ENCODE data around the gene ANKRD39. TPM values are rescaled to one million over a fixed set of nuclear protein-coding genes. Genes with fewer than 3 reads are reported as not detected.

The ANKRD39 gene
- total RNA-seq, 6 experiments from 2014 or later, result 6.0 to 16.3 (median 9.7) TPM

DNA sequence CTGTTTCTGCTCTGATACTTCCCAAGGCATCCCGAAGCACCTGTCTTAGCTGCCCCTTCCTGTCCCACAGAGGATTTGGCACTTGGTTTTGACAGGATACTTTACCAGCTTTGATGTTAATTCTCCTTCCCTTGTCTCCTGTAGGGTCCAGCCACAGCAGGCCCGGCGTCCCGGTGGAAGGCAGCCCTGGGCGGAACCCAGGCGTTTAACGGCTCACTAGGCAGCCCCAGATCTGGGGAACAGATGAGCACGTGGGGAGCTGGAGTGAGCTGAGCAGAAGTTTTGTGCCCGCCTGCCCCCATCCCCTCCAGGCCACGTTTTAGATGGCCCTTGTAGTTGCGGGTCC lies 25.4 kb downstream of the ANKRD39 start:
- WGBS (ENCODE audit: insufficient coverage, low coverage, low lambda C conversion rate, missing lambda C conversion rate), result 58% methylated on average over 4 of the region's 11 CpGs
- ATAC-seq, result no peak
- intact Hi-C loops (cut with DNase I), result no loop called here
- peak overlapping the region in 2 of 3 donors; percentile 28 to 71 for H3K27ac ChIP-seq
- H3K4me3 ChIP-seq, result no peak overlapping the region
- no peak for TF ChIP-seq POLR2A (IDR thresholded peaks at IDR 0.05)
- TF ChIP-seq, protein P1, sequence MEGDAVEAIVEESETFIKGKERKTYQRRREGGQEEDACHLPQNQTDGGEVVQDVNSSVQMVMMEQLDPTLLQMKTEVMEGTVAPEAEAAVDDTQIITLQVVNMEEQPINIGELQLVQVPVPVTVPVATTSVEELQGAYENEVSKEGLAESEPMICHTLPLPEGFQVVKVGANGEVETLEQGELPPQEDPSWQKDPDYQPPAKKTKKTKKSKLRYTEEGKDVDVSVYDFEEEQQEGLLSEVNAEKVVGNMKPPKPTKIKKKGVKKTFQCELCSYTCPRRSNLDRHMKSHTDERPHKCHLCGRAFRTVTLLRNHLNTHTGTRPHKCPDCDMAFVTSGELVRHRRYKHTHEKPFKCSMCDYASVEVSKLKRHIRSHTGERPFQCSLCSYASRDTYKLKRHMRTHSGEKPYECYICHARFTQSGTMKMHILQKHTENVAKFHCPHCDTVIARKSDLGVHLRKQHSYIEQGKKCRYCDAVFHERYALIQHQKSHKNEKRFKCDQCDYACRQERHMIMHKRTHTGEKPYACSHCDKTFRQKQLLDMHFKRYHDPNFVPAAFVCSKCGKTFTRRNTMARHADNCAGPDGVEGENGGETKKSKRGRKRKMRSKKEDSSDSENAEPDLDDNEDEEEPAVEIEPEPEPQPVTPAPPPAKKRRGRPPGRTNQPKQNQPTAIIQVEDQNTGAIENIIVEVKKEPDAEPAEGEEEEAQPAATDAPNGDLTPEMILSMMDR (IDR thresholded peaks at IDR 0.05), result no peak
- peaks cover 0 to 49% (median 19%) of the 10 kb centered on the region in 4 donors for H3K4me1 ChIP-seq
- H3K36me3 ChIP-seq, result peaks cover 0 to 44% (median 22%) of the 10 kb centered on the region in 4 donors
- H3K9me3 ChIP-seq, result no peaks in the 10 kb centered on the region
- H3K27me3 ChIP-seq, result no peaks in the 10 kb centered on the region
- DNase-seq, result no peak

DNA sequence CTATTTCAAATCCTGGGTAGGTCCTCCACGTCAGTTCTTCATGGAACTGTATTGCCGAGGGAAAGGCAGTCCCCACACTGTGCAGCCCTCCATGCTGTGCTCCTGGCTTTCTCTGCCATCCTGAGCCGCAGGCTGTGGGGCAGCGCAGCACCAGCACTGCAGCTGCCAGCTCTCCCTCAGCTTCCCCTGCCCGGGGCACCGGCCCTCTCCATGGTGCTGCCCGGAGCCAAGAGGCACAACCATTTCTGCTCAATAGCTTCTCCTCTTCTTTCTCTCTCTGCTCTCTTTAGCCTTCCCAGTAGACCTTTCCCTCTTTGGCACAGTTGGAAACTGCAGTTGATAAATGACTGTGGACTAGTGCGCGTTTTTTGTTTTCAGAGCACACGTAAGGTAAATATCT lies 26.1 kb downstream of the ANKRD39 start:
- peak; percentile 62 to 77 (median 69) for DNase-seq

DNA sequence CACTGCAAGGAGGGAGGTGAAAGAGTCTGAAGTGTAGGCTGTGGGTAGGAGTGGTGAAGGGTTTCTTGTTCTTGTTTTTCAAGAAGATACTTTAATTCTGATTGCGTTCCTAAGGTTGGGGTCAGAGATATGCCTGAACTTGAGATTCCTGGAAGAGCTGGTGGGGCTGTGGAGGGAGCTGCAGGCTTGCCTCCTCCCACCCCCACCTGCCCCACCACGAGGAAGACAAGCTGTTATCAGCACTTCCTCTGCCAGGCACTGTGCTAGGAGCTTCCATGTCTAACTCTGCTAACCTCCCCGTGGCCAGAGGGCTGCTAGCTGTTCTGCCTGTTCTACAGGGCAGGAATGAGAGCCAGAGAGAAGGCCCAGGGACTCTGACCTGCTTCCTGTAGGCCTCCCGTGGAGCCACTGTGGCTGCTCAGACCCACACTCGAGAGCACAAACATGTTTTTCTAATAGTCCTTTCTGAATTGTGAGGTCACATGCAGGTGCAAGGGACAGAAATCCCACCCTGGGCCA lies 27.7 kb downstream of the ANKRD39 start:
- no peak for ATAC-seq
- Histone ChIP-seq H3K4me1 (peaks cover 0 to 49% (median 19%) of the 10 kb centered on the region in 4 donors), H3K9me3 (no peaks in the 10 kb centered on the region), H3K36me3 (peaks cover 0 to 62% (median 30%) of the 10 kb centered on the region in 4 donors), H3K4me3 (no peak overlapping the region), H3K27me3 (no peaks in the 10 kb centered on the region), H3K27ac (peak overlapping the region in 1 of 3 donors; percentile 24)
- intact Hi-C loops (cut with DNase I), result no loop called here
- TF ChIP-seq POLR2A (IDR thresholded peaks at IDR 0.05), result no peak
- TF ChIP-seq, protein P1 (IDR thresholded peaks at IDR 0.05), result no peak
- 33% methylated on average over 3 of the region's 5 CpGs for WGBS (ENCODE audit: insufficient coverage, low coverage, low lambda C conversion rate, missing lambda C conversion rate)
- DNase-seq, result no peak

More for the DNA sequence above, 26.1 kb downstream of the ANKRD39 start:
- Histone ChIP-seq H3K36me3 (peaks cover 0 to 47% (median 23%) of the 10 kb centered on the region in 4 donors), H3K4me1 (peaks cover 0 to 49% (median 19%) of the 10 kb centered on the region in 4 donors), H3K4me3 (no peak overlapping the region), H3K9me3 (no peaks in the 10 kb centered on the region), H3K27ac (peak overlapping the region in 1 of 3 donors; percentile 71), H3K27me3 (no peaks in the 10 kb centered on the region)
- intact Hi-C loops (cut with DNase I), result no loop called here
- peak; percentile 57 to 66 (median 62) for ATAC-seq
- TF ChIP-seq, protein P1 (IDR thresholded peaks at IDR 0.05), result no peak
- 14% methylated on average over 8 of the region's 10 CpGs for WGBS (ENCODE audit: insufficient coverage, low coverage, low lambda C conversion rate, missing lambda C conversion rate)

DNA sequence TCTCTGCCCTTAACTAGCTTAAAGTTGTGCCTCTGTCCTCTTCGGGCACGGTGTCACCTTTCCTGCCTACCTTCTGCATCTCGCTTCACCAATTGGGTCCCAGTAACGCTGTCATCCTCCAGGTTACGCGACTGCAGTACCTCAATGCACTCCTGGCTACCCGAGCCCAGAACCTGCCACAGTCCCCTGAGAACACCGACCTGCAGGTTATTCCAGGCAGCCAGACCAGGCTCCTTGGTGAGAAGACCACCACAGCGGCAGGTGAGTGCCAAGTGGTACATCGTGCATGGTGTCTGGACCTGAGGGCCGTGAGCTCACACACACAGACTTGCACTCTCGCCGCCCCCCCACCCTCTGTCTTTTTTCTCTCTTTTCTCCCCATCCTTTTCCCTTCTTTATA lies 28.9 kb downstream of the ANKRD39 start:
- H3K4me3 ChIP-seq, result no peak overlapping the region
- ATAC-seq (no peak), DNase-seq (no peak)
- intact Hi-C loops (cut with DNase I), result no loop called here
- TF ChIP-seq, protein P1 (IDR thresholded peaks at IDR 0.05), result no peak
- TF ChIP-seq POLR2A (IDR thresholded peaks at IDR 0.05), result no peak
- H3K27ac ChIP-seq, result no peak overlapping the region
- H3K27me3 ChIP-seq, result no peaks in the 10 kb centered on the region
- WGBS (ENCODE audit: insufficient coverage, low coverage, low lambda C conversion rate, missing lambda C conversion rate), result 100% methylated on average over 5 of the region's 13 CpGs
- H3K36me3 ChIP-seq, result peaks cover 0 to 64% (median 27%) of the 10 kb centered on the region in 4 donors
- H3K4me1 ChIP-seq, result peaks cover 0 to 51% (median 20%) of the 10 kb centered on the region in 4 donors
- no peaks in the 10 kb centered on the region for H3K9me3 ChIP-seq

Data from right lobe of liver (tissue), 6 donors.